ENCODE data around the gene PRSS50.
"Not testable (repeated sequence)": the region's sequence is repeated elsewhere in the genome, so short reads cannot be mapped to it uniquely, and the experiment has no call there.

Gene PRSS50, protein sequence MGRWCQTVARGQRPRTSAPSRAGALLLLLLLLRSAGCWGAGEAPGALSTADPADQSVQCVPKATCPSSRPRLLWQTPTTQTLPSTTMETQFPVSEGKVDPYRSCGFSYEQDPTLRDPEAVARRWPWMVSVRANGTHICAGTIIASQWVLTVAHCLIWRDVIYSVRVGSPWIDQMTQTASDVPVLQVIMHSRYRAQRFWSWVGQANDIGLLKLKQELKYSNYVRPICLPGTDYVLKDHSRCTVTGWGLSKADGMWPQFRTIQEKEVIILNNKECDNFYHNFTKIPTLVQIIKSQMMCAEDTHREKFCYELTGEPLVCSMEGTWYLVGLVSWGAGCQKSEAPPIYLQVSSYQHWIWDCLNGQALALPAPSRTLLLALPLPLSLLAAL

DNA sequence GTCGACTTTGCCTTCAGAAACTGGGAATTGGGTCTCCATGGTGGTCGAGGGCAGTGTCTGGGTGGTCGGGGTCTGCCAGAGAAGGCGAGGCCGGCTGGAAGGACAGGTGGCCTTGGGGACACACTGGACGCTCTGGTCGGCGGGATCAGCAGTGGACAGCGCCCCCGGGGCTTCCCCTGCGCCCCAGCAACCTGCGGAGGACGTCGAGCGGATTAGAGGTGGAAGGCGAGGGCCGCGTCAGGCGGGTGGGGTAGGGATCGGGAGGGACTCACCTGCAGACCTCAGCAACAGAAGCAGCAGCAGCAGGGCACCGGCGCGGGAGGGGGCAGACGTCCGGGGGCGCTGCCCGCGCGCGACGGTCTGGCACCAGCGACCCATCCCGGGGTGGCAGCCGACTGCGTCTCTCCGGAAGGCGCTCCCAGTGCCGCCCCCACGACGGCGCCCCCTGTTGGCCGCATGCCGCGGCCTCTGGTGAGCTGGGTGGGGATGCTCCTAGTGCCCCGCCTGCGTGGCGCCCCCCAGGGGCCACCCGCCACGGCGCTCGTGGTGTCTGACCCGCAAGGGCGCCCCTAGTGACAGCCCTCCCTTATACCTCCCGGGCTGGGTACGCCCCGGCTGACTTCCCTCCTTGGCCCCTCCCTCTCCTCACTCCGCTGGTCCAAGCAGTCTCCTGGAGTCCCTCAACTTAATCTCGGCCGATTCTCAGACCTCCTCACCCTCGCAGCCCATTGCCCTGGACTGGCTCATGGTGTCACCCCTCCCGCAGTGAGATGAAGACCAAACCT, at the start of gene PRSS50:
TSS of gene PRSS50 (minus strand) at position 423 of the 785 bp plus-strand sequence. CDS start at position 378, 45 bp downstream.
- FAIRE-seq, result no peak
- no peak for DNase-seq (ENCODE audit: insufficient read length, low spot score)

DNA sequence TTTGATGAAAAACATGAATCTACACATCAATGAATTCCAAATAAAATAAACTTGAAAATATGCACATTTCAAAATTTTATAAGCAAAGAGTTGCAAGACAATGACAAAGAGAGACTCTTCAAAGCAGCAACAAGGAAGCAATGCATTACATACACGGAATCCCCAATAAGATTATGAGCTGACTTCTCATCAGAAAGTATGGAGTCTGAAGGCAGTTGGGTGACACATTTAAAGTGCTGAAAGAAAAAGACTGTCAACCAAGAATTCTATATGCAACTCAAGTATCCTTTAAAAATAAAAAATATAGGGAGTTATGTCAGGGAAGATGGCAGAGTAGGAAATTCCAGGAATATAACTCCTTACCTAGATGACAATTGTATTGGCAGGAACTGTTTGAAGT, 46.5 kb upstream of the PRSS50 start:
- DNase-seq (ENCODE audit: insufficient read length, low spot score) (no peak), FAIRE-seq (no peak)

DNA sequence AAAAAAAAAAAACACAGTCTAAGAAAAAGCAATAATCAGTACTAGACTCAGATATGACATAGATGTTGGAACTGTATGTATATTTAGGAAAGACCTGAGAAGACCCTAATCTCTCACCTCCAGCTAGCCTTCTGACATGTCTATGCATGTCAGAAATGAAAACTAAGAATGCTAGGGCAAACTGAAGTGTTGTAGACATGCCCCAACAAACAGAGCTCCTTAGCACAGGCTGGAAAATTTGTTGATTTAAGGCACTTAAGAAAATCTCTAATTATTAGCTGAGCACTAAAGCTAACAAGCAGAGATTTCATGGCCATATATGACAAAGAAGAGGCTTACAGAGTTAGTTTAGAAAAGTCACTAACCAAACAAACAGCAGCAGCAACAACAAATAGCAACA, 45.5 kb upstream of the PRSS50 start:
- DNase-seq (ENCODE audit: insufficient read length, low spot score) (no peak), FAIRE-seq (no peak)

GRCh38 chr3:46759239-46760167, 41.8 kb upstream of the PRSS50 start:
- no peak for FAIRE-seq
- no peak for DNase-seq (ENCODE audit: insufficient read length, low spot score)

DNA sequence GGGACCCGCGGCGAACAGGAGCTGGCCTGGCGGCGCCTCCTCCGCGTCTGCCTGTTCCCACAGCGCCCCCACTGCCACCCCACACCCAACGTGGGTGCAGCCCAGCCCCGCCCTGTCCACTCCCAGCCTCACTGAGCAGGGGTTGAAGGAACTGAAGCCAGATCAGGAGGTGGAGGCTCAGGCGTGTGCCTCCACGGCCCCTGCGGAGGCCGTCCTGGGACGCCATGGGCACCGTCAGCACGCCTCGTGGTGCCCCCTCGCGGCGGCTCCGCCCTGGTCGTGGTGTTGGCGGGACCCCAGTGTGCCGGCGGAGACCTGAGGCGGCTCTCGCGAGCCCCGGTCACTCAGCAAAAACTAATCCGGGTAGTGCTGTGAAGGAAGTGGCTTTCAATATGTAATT, 39.0 kb upstream of the PRSS50 start:
- DNase-seq (ENCODE audit: insufficient read length, low spot score) (no peak), FAIRE-seq (no peak)

DNA sequence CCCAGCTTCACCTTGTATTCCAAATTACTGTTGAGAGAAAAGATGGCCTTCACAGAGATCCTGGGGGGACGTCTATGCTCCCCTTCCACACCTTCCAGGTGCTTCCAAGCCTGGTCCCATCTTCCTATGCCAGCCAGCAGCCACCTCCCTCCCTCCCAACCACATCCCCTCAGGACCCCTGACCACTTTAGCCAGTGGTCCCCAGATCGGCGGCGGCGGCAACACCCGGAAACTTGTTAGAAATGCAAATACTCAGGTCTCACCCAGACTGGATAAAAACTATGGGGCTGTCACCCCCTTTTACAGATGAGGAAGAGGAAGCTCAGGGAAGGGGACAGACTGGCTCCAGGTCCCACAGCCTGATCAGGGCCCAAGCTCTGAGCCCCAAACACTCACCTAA, 38.0 kb upstream of the PRSS50 start:
- DNase-seq (ENCODE audit: insufficient read length, low spot score), result no peak
- FAIRE-seq, result no peak

- peak; percentile 74 for FAIRE-seq
- DNase-seq (ENCODE audit: insufficient read length, low spot score), result not testable (repeated sequence)
Measured at GRCh38 chr3:46753127-46753526, 35.5 kb upstream of the PRSS50 start.

- FAIRE-seq (no peak), DNase-seq (ENCODE audit: insufficient read length, low spot score) (no peak)
Measured at GRCh38 chr3:46750555-46751038, 32.9 kb upstream of the PRSS50 start.

- no peak for DNase-seq (ENCODE audit: insufficient read length, low spot score)
- FAIRE-seq, result no peak
Measured at GRCh38 chr3:46749129-46749528, 31.5 kb upstream of the PRSS50 start.

DNA sequence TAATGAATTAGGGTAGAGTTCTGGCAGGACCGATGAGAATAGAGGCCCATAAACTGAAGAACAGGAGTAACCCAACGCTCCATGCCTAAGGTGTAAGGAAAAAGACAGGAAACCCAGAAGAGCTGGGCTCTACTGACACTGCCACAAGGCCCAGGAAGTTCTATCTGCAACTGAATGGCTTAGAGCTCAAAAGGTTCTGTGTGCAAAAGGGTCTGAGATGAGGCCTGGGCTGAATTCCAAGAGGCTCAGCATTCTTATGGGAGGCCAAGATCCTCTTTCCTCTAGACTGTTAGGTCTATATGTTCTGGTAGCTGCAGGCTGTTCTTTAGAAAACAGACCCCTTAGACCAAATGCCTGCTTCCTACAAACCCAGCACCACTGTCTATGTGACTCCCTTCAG, 30.5 kb upstream of the PRSS50 start:
- FAIRE-seq (no peak), DNase-seq (ENCODE audit: insufficient read length, low spot score) (no peak)

- DNase-seq (ENCODE audit: insufficient read length, low spot score) (no peak), FAIRE-seq (peak; percentile 51)
Measured at GRCh38 chr3:46746711-46747110, 29.0 kb upstream of the PRSS50 start.

DNA sequence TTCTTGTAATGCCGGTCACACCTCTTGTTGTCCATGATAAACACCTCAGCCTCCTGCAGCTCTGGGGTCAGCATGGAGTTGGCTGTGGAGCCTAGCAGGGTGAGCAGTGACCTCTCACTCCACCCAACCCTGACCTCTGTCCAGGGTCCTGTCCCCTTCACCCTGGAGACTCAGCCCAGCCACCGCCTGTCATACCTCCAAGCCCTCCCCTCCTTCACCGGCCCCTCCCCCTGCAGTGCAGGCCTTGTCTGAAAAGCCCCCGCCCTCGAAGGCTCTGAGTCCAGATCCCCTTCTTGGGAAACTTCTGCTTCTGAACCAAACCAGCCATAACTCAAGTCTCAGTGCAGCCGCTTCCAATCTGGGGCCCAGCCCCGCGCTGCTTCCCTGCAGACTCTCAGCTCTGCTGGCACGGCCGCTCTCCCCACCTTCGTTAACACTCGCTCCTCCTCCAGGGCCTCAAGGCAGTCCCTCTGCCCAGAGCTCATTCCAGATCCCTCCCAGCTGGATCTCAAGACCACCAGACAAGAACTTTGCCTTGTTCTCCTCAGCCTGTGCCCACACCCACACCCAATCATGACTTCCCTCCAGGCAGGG, 25.4 kb upstream of the PRSS50 start:
- DNase-seq (ENCODE audit: insufficient read length, low spot score), result no peak
- FAIRE-seq, result no peak

- not testable (repeated sequence) for FAIRE-seq; DNase-seq (ENCODE audit: insufficient read length, low spot score)
Measured at GRCh38 chr3:46739565-46739964, 21.9 kb upstream of the PRSS50 start.

- no peak for DNase-seq (ENCODE audit: insufficient read length, low spot score)
- FAIRE-seq, result no peak
Measured at GRCh38 chr3:46737329-46737731, 19.7 kb upstream of the PRSS50 start.

- no peak for FAIRE-seq
- DNase-seq (ENCODE audit: insufficient read length, low spot score), result no peak
Measured at GRCh38 chr3:46736006-46736872, 18.6 kb upstream of the PRSS50 start.

DNA sequence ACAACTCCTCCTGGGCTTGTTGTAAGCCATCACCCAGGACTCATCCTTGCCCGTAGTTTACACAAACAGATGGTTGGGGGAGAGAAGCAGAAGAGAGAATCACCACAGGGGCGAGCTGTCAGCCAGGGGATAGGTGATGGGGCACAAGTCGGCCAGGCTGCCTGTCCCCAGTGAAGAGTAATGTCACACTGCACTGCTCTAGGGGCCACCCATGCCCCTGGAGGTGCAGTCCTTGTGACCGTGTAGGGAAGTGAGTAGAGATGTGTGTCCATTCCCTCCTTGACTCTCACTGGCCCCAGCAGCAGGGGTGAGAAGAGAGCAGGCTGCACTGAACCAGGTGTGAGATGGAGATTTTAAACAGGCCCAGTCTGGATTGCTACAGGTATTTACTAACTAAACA, 17.1 kb upstream of the PRSS50 start:
- no peak for FAIRE-seq
- no peak for DNase-seq (ENCODE audit: insufficient read length, low spot score)

GRCh38 chr3:46733026-46733800, 15.5 kb upstream of the PRSS50 start:
- FAIRE-seq (no peak), DNase-seq (ENCODE audit: insufficient read length, low spot score) (no peak)

GRCh38 chr3:46731795-46732194, 14.1 kb upstream of the PRSS50 start:
- DNase-seq (ENCODE audit: insufficient read length, low spot score) (no peak), FAIRE-seq (peak; percentile 39)

- no peak for FAIRE-seq
- DNase-seq (ENCODE audit: insufficient read length, low spot score), result no peak
Measured at GRCh38 chr3:46730819-46731218, 13.2 kb upstream of the PRSS50 start.

Measured in GM19239 (cell line).